ENCODE results near the gene RIMBP2.

Gene RIMBP2

DNA sequence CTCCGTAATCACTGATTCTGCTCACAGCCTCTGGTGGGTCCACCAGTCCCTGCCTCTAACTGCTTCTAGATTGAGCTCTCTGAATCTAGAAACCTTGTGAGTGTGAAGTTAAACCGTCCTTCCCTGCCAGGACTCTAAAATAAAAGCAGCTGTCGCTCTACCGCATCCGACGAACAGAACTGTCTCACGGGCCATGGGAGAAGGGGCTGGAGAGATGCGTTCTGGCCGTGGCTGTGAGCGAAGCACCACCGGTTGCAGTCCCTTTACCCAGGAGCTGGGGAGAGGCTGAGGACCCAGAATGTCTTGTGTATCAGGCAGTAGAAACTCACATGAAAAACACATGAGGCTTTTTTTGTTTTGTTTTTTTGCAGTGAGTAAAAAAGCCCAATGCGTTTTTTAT lies 218.8 kb downstream of the RIMBP2 start:
- Histone ChIP-seq H3K27me3 (ENCODE audit: control insufficient read depth, insufficient read depth, low read length) (no peaks in the 10 kb centered on the region), H3K4me1 (ENCODE audit: control insufficient read depth, insufficient read depth, low read length) (no peaks in the 10 kb centered on the region), H3K9me3 (ENCODE audit: control insufficient read depth, insufficient read depth, low read length) (no peaks in the 10 kb centered on the region)

DNA sequence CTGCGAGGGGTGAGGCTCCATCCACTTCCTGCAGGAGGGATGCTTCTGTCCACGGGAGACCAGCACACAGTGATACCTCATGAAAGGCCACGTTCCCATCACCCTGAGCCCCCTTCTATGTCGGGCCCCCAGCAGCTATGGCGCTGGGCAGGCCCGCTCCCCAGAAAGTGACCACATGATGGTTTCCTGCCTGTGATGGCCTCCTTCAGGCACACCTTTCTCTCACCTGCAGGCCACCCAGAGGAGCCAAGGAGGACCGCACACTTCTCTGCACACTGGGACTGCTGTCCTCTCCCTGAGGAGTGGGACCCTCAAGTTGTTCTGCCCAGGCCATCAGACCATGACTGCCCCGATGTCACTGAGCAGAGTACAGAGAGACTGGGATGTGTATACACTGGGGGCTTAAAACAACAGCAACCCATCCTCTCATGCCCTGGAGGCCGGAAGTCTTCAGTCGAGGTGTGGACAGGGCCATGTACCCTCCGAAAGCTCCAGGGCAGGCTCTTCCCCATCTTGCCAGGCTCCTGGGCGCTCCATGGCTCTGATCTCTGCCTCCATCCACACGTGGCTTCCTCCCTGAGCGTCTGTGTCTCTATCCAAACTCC lies 219.5 kb downstream of the RIMBP2 start:
- no peaks in the 10 kb centered on the region for H3K27me3 ChIP-seq (ENCODE audit: control insufficient read depth, insufficient read depth, low read length)
- no peak overlapping the region for H3K4me3 ChIP-seq (ENCODE audit: low read depth, low read length)
- no peaks in the 10 kb centered on the region for H3K36me3 ChIP-seq (ENCODE audit: control insufficient read depth, insufficient read depth, low read length)
- no peaks in the 10 kb centered on the region for H3K9me3 ChIP-seq (ENCODE audit: control insufficient read depth, insufficient read depth, low read length)
- no peaks in the 10 kb centered on the region for H3K4me1 ChIP-seq (ENCODE audit: control insufficient read depth, insufficient read depth, low read length)
- no peak overlapping the region for H3K9ac ChIP-seq (ENCODE audit: low read depth, low read length)

More for the DNA sequence above, 218.8 kb downstream of the RIMBP2 start:
- no peak overlapping the region for H3K9ac ChIP-seq (ENCODE audit: low read depth, low read length)
- no peaks in the 10 kb centered on the region for H3K36me3 ChIP-seq (ENCODE audit: control insufficient read depth, insufficient read depth, low read length)
- H3K4me3 ChIP-seq (ENCODE audit: low read depth, low read length), result no peak overlapping the region

DNA sequence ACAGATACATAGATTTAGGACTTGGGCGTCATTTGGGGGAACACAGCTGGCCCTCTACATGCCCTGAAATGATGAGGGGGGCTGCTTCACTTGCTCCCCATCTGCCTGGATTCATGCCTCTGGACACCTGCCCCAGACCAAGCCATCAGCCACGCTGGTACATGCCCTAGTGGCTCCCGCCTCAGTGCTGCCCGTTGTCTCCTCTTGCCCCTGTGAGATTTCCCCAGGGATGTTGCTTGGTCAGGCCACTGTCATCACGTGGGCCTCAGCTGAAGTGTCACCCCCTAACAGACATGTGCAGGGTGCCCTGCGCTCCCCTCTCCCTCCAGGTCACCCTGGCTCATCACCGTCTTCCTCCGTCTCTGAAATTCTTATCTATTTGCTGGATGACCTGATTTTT lies 220.9 kb downstream of the RIMBP2 start:
- Histone ChIP-seq H3K9me3 (ENCODE audit: control insufficient read depth, insufficient read depth, low read length) (no peaks in the 10 kb centered on the region), H3K4me3 (ENCODE audit: low read depth, low read length) (no peak overlapping the region), H3K36me3 (ENCODE audit: control insufficient read depth, insufficient read depth, low read length) (no peaks in the 10 kb centered on the region), H3K4me1 (ENCODE audit: control insufficient read depth, insufficient read depth, low read length) (no peaks in the 10 kb centered on the region), H3K9ac (ENCODE audit: low read depth, low read length) (no peak overlapping the region), H3K27me3 (ENCODE audit: control insufficient read depth, insufficient read depth, low read length) (no peaks in the 10 kb centered on the region)

DNA sequence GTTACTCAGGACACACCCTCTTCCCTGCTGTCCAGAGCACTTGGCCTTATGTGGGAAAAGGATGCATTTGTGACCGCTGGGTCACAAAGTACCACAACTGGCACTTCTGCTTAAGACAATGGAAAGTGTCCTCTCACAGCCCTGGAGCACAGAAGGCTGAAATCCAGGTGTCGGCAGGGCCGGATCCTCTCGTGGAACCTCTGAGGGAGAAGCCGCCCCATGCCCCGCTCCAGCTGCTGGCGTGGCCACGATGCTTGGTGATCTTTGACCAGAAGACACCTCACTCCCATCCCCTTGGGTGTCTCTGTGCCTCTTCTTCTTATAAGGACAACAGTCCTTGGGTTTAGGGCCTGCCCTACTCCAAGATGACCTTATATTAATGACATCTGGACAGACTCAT lies 221.4 kb downstream of the RIMBP2 start:
- Histone ChIP-seq H3K4me3 (ENCODE audit: low read depth, low read length) (no peak overlapping the region), H3K36me3 (ENCODE audit: control insufficient read depth, insufficient read depth, low read length) (no peaks in the 10 kb centered on the region), H3K9me3 (ENCODE audit: control insufficient read depth, insufficient read depth, low read length) (no peaks in the 10 kb centered on the region), H3K27me3 (ENCODE audit: control insufficient read depth, insufficient read depth, low read length) (no peaks in the 10 kb centered on the region), H3K9ac (ENCODE audit: low read depth, low read length) (no peak overlapping the region), H3K4me1 (ENCODE audit: control insufficient read depth, insufficient read depth, low read length) (no peaks in the 10 kb centered on the region)

DNA sequence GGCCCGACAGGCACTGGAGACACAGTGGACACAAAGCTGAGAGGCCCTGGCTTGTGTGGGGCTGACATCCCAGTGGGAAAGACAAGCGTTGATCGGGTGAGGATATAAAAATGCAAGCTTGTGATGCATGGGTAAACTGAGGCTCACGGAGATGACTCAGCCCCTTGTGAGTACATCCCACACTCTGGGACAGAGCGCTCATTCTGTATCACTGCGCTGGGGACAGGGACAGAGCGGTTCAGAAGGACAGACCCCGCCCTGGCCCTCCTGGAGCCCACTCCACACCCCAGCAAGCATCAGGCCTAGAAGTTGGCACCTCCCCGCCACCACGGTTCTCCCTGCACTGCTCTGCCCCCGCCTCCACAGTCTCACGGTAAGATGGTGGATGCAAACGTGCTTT lies 222.1 kb downstream of the RIMBP2 start:
- H3K4me3 ChIP-seq (ENCODE audit: low read depth, low read length), result no peak overlapping the region
- no peaks in the 10 kb centered on the region for H3K9me3 ChIP-seq (ENCODE audit: control insufficient read depth, insufficient read depth, low read length)
- no peaks in the 10 kb centered on the region for H3K4me1 ChIP-seq (ENCODE audit: control insufficient read depth, insufficient read depth, low read length)
- H3K27me3 ChIP-seq (ENCODE audit: control insufficient read depth, insufficient read depth, low read length), result no peaks in the 10 kb centered on the region
- no peaks in the 10 kb centered on the region for H3K36me3 ChIP-seq (ENCODE audit: control insufficient read depth, insufficient read depth, low read length)
- no peak overlapping the region for H3K9ac ChIP-seq (ENCODE audit: low read depth, low read length)

DNA sequence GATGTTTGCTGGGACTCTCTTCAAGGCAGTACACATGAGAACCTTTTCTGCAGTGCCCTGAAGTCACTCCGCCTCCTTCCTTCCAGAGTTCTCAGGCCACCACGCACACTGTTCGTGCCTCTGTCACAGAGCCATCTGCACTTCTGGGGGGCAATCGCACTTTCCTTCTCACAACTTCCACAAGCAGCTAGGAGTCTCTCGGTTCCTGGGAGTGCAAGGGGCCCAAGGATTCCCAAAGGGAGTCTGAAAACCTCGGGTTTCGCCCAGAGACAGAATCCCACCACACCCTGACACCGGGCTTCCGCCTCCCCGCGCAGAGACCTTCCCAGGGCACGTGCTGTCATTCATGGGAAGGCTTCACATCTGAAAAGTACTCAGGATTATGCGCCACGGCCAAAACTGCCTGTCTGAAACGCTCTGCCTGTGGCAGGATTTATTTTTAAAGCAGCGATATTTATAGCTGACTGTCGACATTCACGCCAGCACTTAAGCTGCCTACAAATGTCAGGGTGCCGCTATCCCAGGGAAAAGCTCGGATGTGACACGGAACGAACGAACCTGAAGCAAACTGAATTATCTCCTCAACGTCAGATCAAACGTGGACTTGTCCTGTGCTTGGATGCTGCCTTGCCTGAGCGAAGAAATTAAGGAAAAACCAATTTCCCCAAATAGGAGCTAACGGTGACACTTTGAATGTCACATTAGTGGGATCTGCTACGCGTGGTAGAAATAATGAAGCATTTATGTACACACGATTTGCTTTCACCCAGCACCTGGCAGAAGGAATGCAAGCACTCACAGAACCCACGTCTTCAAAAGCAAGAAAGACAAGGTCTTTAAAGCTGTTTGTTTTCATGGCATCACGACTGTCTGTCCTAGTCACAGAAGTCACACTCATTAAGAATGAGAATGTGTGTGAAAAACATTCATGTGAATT lies 224.4 kb downstream of the RIMBP2 start:
- H3K36me3 ChIP-seq (ENCODE audit: control insufficient read depth, insufficient read depth, low read length), result no peaks in the 10 kb centered on the region
- no peak overlapping the region for H3K9ac ChIP-seq (ENCODE audit: low read depth, low read length)
- H3K9me3 ChIP-seq (ENCODE audit: control insufficient read depth, insufficient read depth, low read length), result no peaks in the 10 kb centered on the region
- H3K27me3 ChIP-seq (ENCODE audit: control insufficient read depth, insufficient read depth, low read length), result no peaks in the 10 kb centered on the region
- H3K4me1 ChIP-seq (ENCODE audit: control insufficient read depth, insufficient read depth, low read length), result no peaks in the 10 kb centered on the region
- no peak overlapping the region for H3K4me3 ChIP-seq (ENCODE audit: low read depth, low read length)

DNA sequence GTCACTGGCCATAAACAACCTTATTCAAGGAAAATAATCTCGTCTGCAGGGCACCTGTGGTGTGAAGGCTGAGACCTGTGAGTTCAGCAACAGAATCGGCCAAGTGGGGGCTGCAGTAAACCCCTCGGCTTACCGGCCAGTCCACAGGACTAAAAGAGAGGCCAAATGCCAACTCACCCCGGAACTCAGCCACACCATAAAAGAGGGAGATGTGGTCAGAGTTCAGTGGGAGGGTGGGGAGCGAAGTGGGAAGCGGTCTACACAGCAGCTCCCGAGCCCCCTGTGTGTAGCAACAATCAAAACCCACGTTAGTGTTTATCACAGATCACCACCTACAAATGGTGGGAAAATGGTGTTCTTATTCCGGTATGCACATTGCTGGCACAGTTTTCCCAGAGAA lies 225.4 kb downstream of the RIMBP2 start:
- no peaks in the 10 kb centered on the region for H3K36me3 ChIP-seq (ENCODE audit: control insufficient read depth, insufficient read depth, low read length)
- H3K4me1 ChIP-seq (ENCODE audit: control insufficient read depth, insufficient read depth, low read length), result no peaks in the 10 kb centered on the region
- no peak overlapping the region for H3K4me3 ChIP-seq (ENCODE audit: low read depth, low read length)
- no peak overlapping the region for H3K9ac ChIP-seq (ENCODE audit: low read depth, low read length)
- H3K27me3 ChIP-seq (ENCODE audit: control insufficient read depth, insufficient read depth, low read length), result no peaks in the 10 kb centered on the region
- no peaks in the 10 kb centered on the region for H3K9me3 ChIP-seq (ENCODE audit: control insufficient read depth, insufficient read depth, low read length)

DNA sequence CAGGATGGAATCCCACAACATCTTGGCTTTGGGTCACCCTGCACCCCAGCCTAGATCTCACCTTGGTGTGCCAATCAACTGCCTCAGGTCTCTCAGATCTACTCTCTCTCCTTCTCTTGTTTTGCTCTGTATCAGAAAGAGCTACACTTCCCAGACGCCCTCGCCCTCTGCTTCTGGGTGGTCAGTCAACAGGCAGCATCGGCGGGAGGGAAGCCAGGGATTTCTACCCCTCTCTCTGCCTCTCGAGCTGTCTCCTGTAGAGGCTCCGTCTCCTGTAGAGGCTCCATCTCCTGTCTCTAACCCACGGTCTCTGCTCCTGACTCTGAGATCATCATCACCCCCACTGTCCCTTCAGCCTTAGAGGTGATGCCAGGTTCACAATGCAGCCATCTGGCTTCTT lies 226.8 kb downstream of the RIMBP2 start:
- no peak overlapping the region for H3K9ac ChIP-seq (ENCODE audit: low read depth, low read length)
- no peaks in the 10 kb centered on the region for H3K4me1 ChIP-seq (ENCODE audit: control insufficient read depth, insufficient read depth, low read length)
- H3K27me3 ChIP-seq (ENCODE audit: control insufficient read depth, insufficient read depth, low read length), result no peaks in the 10 kb centered on the region
- H3K9me3 ChIP-seq (ENCODE audit: control insufficient read depth, insufficient read depth, low read length), result no peaks in the 10 kb centered on the region
- H3K4me3 ChIP-seq (ENCODE audit: low read depth, low read length), result no peak overlapping the region
- no peaks in the 10 kb centered on the region for H3K36me3 ChIP-seq (ENCODE audit: control insufficient read depth, insufficient read depth, low read length)

DNA sequence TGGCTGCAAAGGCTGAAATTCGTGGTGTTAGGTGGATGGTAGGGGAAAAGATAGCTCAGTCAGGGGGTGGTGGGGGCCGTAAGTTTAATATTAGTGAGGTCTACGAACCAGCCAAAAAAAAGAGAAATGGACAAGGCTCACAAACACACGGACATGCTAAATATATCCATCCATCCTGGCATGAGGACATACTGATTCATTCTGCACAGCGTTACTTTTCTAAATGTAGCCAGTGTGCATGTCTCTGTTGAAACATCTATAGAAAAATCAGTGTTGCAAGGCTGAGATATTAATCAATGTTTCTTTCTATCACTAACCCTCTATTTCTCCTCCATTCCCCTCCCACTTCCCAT lies 227.8 kb downstream of the RIMBP2 start:
- no peak overlapping the region for H3K9ac ChIP-seq (ENCODE audit: low read depth, low read length)
- H3K9me3 ChIP-seq (ENCODE audit: control insufficient read depth, insufficient read depth, low read length), result no peaks in the 10 kb centered on the region
- H3K27me3 ChIP-seq (ENCODE audit: control insufficient read depth, insufficient read depth, low read length), result no peaks in the 10 kb centered on the region
- H3K36me3 ChIP-seq (ENCODE audit: control insufficient read depth, insufficient read depth, low read length), result no peaks in the 10 kb centered on the region
- H3K4me1 ChIP-seq (ENCODE audit: control insufficient read depth, insufficient read depth, low read length), result no peaks in the 10 kb centered on the region
- H3K4me3 ChIP-seq (ENCODE audit: low read depth, low read length), result no peak overlapping the region

DNA sequence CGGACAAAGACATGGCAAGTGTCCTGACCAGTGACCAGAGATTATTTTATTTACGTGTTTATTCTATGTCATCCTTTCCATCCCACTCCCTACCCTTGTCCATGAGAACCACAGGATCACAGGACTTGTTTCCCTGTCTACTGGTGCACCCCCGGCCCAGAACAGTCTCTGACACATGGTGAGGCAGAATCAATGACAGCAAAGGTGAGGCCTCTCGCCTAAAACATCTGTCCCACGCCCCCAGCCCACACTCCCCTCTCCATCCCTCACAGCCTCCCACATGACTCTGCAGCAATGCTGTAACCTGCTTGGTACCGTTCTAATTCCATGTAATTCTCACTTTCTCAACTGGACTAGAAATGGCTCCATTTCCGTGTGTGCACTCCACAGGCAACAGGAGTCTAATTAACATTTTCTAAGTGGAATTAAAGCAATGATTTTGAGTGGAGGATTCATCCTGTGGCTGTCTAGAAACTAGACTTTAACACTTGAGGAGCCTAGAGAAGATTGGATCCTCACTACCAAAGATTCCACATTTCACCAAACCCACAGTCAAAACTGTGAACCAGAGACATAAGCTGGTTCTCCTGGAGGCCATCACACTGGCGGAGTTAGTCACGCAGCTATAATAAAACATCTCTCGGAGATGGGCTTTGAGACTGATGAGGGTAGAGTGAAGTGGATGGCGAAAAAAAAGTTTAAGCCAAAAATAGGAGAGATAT lies 228.3 kb downstream of the RIMBP2 start:
- Histone ChIP-seq H3K4me1 (ENCODE audit: control insufficient read depth, insufficient read depth, low read length) (no peaks in the 10 kb centered on the region), H3K27me3 (ENCODE audit: control insufficient read depth, insufficient read depth, low read length) (no peaks in the 10 kb centered on the region), H3K9me3 (ENCODE audit: control insufficient read depth, insufficient read depth, low read length) (no peaks in the 10 kb centered on the region), H3K4me3 (ENCODE audit: low read depth, low read length) (no peak overlapping the region), H3K9ac (ENCODE audit: low read depth, low read length) (no peak overlapping the region), H3K36me3 (ENCODE audit: control insufficient read depth, insufficient read depth, low read length) (no peaks in the 10 kb centered on the region)

DNA sequence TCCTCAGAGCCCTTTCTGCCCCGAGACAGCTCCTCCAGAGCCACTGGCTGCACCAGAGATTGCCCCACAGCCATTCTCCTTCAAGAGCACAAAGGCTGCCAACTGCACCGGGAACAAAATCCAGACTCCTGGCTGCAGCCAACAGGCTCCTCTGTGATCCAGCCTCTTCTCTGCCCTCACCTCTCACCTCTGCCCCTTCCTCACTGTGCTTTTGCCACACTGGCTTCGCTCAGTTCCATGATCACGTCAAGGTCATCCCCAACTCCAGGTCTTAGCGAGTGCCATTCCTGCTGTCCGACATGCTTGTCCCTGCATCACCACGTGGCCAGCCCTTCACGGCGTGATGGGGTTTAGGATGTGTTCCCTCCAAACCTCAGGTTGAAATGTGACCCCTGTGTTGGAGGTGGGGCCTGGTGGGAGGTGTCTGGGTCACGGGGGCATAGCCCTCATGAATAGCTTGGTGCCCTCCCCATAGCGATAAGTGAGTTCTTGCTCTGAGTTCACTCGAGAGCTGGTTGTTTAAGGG lies 229.1 kb downstream of the RIMBP2 start:
- no peaks in the 10 kb centered on the region for H3K36me3 ChIP-seq (ENCODE audit: control insufficient read depth, insufficient read depth, low read length)
- no peaks in the 10 kb centered on the region for H3K9me3 ChIP-seq (ENCODE audit: control insufficient read depth, insufficient read depth, low read length)
- peaks cover 5% of the 10 kb centered on the region for H3K4me1 ChIP-seq (ENCODE audit: control insufficient read depth, insufficient read depth, low read length)
- H3K4me3 ChIP-seq (ENCODE audit: low read depth, low read length), result no peak overlapping the region
- no peaks in the 10 kb centered on the region for H3K27me3 ChIP-seq (ENCODE audit: control insufficient read depth, insufficient read depth, low read length)
- H3K9ac ChIP-seq (ENCODE audit: low read depth, low read length), result no peak overlapping the region

DNA sequence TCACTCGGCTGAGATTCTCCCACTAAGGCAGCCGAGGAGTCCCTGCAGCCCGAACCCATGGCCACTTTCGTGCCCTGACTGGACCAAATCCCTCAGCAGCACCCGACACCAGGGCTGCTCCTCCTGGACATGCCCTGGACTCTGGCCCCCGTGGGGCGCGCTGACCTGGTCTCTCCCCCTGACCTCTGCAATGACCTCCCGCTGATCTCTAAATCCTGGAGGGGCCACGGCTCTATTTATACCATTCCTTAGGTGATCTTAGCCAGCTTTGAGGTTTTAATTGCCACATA lies 230.0 kb downstream of the RIMBP2 start:
- Histone ChIP-seq H3K36me3 (ENCODE audit: control insufficient read depth, insufficient read depth, low read length) (no peaks in the 10 kb centered on the region), H3K9me3 (ENCODE audit: control insufficient read depth, insufficient read depth, low read length) (no peaks in the 10 kb centered on the region), H3K4me3 (ENCODE audit: low read depth, low read length) (no peak overlapping the region), H3K4me1 (ENCODE audit: control insufficient read depth, insufficient read depth, low read length) (peaks cover 6% of the 10 kb centered on the region), H3K27me3 (ENCODE audit: control insufficient read depth, insufficient read depth, low read length) (no peaks in the 10 kb centered on the region), H3K9ac (ENCODE audit: low read depth, low read length) (no peak overlapping the region)
